Activated gamma-delta T cell treated with anti-CD3 and anti-CD28 coated beads, Interleukin-2, amount 50 U/mL, for 16 hours (primary cell): Measurements from ENCODE around the gene FAM227B.
"Not testable (repeated sequence)": the region's sequence is repeated elsewhere in the genome, so short reads cannot be mapped to it uniquely, and the experiment has no call there.

Experiments used
- DNase-seq: peaks from one replicate; pipeline ENCODE4 v3.0.0-alpha.2; 2020; ENCODE audit warnings: low read depth

FAM227B gene

DNA sequence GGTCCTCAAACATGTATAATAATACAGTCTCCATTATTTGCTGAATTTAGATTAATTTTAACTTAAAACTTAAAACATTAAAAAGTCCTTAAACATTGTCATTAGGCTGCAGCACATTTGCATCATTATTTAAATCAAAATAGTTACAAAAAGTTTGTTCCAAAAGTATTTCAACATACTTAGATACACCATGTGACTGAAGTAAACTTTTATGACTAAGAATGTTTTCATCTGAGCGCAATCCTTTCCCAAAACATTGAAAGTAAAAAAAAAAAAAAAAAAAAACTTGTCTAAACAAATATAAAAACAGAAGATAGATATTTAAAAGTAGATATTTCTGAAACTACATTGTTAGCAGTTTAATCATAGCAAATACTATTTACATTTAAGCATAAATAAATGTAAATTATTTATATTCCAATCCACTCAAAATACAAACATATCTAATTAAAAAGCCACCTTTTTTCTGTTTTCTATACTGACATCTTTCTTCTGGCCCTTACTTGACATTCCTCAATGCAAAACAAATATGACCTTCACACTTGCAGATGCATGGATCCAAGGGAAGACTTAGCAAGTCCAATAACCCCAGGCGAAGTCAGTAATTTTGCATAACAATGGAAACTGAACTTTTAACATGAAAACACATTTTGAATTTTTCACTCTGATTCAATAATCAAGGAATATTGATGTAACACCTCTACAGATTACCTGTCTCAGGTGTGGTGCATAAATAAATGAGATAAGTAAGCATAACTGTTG is 10.3 kb downstream of the FAM227B start:
- no peak for DNase-seq

DNA sequence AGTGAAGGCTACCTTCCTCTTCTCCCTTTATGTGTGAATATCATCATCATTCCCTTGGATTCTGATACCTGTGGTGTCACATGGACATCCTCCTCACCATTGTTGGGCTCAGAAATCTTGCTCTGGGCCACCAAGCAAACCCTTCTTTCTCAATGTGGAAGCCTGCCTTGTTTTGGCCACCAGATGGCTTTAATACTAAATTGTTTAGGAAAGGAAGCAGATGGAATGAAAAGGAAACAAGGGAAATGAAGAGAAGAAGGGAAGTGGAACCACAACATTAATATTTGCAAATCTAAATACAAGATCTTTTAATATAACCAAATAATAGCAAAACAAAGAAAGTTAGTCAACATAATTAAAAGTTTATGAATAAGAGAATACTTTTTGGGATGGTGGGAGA is 14.0 kb downstream of the FAM227B start:
- no peak for DNase-seq

DNA sequence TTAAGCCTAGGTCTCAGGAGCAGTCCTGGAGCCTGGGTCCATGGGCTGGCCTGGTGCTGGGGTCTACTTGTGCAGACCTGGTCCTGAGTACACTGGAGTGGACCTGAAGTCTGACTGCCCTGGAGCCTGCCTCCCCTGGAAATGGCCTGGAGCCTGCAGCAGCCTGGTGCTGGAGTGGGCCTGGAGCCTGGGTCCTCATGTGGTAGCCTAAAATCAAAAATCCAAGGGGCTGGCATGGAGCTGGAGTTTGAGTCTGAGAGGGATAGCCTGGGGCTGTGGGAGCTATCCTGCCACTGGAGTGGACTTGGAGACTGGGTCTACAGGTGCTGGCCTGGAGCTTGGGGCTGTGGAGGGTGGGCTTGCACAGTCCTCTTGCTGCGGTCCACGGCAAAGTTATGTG is 15.0 kb downstream of the FAM227B start:
- DNase-seq = no peak

DNA sequence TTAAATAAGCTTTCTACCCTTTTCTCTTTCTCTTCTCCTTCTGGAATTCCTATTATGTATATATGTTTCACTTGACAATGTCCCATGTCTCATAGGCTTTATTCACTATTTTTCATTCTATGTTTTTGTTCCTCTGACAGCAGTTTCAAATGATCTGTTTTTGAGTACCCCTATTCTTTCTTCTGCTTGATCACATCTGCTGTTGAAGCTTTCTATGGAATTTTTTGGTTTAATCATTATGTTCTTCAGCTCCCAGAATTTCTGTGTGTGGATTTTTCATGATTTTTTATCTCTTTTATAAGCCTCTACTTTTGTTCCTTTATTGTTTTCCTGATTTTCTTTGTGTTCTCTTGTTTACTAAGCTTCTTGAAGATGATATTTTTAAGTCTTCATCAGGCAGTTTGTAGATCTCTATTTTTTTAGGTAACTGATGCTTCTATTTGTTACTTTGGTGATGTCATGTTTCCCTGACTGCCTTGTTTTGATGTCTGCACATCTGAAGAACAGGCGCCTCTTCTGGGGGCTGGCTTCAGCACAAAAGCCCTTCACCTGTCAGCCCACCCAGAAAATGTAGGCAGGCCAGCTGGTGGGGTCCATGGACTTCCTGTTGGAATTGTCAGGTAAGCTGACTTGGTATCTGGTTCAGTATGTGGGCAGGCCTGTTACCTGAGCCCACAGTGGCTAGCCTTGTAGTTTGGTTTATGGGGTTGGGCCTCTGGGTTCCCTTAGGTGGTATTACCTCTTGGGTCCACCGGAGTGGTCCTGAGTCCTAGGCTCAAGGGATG is 15.8 kb downstream of the FAM227B start:
- DNase-seq = no peak

DNA sequence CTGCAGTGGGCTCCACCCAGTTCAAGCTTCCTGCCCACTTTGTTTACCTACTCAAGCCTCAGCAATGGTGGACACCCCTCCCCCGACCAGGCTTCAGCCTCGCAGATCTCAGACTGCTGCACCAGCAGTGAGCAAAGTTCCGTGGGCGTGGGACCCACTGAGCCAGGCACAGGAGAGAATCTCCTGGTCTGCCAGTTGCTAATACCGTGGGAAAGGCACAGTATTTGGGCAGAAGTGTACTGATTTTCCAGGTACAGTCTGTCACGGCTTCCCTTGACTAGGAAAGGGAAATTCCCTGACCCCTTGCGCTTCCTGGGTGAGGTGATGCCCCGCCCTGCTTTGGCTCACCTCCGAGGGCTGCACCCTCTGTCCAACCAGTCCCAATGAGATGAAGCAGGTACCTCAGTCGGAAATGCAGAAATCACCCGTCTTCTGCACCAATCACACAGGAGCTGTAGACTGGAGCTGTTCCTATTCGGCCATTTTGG is 27.7 kb downstream of the FAM227B start:
- DNase-seq = not testable (repeated sequence)

DNA sequence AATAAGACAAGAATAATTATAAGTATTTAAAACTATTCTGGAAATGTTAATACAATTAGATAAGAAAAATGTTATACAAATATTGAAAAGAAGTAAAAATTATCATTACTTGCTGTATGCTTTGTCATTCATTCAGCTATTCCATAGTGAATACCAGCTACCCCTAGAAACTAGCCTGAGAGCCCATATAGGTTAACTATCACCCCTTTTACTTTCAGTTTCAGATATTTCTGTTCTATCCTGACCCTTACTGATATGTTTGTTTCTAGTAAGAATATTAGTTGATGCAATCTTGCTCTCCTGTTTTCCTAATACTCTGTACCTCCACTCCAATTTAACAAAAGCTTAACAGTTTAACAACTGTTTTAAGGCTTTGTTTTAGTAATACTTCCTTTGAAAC is 31.6 kb downstream of the FAM227B start:
- DNase-seq = no peak

DNA sequence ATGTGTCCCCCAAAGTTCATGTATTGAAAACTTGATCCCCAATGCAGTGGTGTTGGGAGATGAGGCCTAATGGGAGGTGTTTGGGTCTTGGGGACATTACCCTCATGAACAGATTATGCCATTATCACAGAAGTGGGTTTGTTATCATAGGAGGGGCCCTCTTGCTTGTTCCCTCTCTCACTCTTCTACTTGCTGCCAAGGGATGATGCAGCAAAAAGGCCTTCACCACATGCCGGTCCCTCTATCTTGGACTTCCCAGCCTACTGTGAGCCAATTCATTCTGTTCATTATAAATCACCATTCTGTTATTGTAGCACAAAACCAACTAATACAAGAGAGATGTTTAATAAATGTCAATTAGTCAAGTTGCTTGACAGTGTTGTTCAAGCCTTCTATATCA is 47.2 kb downstream of the FAM227B start:
- no peak for DNase-seq

DNA sequence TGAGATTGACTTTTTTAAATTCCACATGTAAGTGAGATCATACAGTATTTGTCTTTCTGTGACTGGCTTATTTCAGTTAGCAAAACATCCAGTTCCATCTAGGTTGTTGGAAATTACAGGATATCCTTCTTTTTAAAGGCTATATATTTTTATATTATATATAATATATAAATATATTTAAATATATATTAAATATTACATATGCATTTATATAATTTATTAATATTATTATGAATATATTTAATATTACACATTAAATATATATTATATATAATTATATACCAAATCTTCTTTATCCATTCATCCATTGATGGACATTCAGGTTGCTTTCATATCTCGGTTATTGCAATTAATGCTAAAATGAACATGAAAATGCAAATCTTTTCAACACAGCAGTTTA is 49.9 kb downstream of the FAM227B start:
- no peak for DNase-seq

DNA sequence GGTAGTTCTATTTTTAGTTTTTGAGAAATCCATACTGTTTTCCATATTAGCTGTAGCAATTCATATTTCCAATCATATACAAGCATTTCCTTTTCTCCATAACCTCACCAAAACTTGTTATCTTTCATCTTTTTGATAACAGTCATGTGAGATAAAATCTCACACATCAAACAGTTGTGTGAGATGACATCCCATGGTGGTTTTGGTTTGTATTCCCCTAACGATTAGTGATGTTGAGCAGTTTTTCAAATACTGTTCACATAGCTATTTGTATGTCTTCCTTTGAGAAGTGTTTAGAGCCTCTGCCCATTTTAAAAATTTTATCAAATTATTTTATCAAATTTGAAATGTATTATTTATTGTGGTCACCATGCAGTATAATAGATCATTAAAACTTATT is 50.4 kb downstream of the FAM227B start:
- no peak for DNase-seq

DNA sequence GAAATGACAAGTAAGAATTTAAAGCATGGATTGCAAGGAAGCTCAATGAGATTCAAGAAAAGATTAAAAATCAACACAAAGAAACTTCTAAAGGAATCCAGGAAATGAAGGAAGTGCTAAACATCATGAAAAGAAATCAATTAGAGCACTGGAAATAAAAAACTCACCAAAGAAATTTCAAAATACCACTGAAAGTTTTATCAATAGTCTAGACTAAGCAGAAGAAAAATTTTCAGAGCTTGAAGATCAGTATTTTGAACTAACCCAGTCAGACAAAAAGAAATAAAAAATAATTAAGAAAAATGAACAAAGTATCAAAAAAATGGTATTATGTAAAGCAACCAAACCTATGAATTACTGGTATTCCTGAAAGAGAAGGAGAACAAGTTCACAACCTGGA is 60.6 kb downstream of the FAM227B start:
- no peak for DNase-seq

DNA sequence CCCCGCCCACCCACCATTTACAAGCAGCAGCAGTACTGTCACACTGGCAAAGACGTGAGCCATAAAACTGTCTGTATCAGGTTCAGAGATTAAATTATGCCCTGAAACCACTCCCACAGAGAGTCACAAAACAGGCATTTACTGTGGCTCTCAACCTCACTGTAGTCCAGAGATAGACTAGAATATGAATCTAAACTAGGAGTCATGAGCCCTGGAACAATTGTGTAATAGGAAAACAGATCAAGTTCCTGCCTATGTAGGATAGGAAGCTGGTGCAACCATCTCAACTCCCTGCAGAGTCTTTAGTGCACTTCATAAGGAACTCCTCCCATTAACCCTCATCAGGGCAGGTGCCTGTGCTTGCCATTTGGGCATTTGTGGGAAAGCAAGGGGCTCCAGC is 61.7 kb downstream of the FAM227B start:
- DNase-seq = no peak

DNA sequence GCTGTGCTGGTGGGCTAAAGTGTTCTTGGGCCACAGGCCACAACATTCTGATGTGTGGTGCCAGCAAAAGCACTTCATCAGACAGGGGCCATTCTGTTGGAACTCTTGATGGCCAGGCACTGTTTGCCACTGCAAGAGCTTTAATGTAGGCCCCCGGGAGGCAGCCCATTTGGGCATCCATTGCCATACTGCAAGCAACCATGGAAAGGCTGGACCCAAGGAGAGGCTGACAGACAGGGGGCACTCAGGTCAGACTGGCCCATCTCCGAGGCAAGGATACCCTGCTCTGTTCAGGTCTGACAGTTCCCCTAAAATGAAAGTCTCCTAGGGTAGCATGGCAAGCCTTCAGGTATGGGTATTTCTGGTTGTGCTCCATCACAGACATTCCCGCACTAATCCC is 64.2 kb downstream of the FAM227B start:
- DNase-seq = no peak

DNA sequence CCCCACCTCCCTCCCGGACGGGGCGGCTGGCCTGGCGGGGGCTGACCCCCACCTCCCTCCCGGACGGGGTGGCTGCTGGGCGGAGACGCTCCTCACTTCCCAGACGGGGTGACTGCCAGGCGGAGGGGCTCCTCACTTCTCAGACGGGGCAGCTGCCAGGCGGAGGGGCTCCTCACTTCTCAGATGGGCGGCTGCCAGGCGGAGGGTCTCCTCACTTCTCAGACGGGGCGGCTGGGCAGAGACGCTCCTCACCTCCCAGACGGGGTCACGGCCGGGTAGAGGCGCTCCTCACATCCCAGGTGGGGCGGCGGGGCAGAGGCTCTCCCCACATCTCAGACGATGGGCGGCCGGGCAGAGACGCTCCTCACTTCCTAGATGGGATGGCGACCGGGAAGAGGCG is 70.3 kb downstream of the FAM227B start:
- not testable (repeated sequence) for DNase-seq

DNA sequence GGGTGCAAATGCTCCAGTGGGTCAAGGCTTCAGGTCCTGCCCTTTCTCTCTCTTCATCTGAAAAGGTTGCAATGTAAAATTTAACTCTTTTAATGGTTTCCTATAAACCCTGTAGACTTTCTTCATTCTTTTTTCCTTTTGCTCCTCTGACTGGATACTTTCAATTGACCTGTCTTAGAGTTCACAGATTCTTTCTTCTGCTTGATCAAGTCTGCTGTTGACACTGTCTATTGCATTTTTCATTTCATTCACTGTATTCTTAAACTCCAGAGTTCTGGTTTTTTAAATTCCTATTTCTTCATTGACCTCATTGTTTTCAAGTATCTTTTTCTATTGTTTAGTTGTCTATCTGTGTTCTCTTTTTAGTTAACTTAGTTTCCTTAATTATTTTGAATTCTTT is 82.1 kb downstream of the FAM227B start:
- no peak for DNase-seq

DNA sequence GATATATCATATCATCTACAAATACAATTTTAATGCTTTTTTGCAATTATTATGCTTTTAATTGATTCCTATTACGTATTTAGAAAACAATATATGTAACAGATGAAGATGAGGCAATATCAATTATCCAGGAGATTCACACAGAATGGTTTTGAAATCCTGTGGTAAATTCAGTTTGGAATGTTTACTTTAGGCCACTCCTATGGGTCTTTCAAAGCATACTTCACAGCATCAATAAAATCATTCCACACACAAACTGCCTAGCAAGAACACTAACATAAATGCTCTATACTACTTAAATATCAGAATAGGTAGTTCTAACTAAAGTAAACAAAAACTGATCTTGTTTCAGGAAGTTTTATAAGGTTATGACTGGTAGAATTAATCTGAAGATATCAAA is 90.5 kb downstream of the FAM227B start:
- no peak for DNase-seq

DNA sequence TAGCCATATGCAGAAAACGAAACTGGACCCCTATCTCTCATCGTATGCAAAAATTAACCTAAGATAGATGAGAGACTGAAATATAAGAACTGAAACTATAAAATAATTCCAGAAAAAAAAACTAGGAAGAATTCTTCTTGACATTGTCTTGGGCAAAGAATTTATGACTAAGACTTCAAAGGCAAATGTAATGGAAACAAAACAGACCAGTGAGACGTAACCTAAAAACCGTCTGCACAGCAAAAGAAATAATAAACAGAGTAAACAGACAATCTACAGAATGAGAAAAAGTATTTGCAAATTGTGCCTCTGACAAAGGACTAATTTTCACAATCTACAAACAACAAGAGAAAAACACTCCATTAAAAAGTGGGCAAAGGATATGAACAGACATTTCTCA is 92.3 kb downstream of the FAM227B start:
- DNase-seq = no peak

DNA sequence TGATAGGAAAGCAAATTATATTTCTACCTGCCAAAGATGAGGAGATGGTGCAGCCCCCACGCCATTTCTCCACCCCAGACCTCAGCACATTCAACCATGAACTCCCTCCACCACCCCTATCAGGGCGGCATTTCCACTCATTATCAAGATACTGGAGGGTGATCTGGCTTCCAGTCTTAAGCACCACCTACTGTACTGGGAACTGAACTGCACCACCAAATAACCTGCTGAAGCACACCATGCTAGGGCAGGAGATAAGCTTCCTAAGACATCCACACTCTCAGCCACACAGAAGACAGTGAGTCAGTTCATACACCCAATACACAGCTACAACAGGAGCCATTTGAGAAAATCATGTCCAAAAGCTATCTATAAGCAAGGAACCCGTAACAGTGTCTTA is 98.8 kb downstream of the FAM227B start:
- DNase-seq = no peak

DNA sequence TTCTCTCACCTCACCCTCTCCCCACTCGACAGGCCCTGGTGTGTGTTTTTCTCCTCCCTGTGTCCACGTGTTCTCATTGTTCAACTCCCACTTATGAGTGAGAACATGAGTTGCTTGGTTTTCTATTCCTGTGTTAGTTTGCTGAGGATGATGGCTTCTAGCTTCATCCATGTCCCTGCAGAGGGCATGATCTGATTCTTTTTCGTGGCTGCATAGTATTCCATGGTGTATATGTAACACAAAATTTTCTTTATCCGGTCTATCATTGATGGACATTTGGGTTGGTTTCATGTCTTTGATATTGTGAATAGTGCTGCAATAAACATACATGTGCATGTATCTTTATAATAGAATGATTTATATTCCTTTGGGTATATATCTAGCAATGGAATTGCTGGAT is 107.9 kb downstream of the FAM227B start:
- not testable (repeated sequence) for DNase-seq

DNA sequence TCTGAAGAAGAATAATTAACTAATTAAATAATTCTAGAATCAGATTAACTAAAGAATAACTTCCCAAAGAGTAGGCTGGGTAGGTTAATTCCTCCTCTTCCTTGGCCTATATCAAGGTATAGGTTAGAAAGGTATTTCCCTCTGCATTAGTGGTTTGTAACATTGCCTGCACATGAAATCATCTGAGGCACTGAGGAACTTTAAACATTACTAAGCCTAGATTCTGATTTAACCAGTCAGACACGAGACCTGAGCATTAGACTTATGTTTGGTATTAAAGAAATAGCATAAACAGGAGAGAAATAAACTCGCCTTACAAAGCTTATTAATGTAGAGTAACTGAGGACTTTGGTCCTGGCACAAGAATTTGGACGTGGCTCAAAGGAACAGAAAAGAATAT is 113.4 kb downstream of the FAM227B start:
- no peak for DNase-seq

DNA sequence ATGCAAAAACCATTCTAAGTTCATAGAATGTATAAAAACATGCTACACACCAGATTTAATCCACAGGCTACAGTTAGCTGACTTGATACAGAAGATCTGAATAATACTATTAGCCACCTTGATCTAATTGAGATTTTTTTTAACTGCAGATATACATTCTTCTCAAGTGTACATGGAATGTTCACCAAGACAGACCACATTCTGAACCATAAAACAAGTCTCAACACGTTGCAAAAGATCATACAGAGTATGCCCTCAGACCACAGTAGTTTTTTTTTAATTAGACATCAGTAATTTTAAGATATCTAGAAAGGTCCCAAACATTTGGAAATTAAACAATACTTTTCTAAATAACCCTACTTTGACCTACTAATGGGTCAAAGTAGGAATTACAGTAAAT is 114.3 kb downstream of the FAM227B start:
- DNase-seq = no peak

DNA sequence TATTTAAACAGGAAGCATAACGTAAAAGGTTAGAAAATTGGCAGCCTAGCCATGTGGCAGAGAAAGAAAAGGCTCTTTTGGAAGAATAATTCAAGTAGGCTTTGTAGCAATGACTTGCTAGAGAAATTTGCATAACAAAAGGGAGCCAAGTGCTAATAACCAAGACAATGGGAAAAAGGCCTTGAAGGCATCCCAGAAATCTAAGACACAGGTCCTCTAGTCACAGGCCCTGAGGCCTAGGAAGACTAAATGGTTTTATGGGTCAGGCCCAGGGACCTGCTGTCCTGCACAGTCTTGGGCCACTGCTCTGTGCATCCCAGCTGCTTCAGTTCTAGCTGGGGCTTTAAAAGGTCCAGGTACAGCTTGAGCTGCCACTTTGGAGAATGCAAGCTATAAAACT is 119.0 kb downstream of the FAM227B start:
- no peak for DNase-seq

DNA sequence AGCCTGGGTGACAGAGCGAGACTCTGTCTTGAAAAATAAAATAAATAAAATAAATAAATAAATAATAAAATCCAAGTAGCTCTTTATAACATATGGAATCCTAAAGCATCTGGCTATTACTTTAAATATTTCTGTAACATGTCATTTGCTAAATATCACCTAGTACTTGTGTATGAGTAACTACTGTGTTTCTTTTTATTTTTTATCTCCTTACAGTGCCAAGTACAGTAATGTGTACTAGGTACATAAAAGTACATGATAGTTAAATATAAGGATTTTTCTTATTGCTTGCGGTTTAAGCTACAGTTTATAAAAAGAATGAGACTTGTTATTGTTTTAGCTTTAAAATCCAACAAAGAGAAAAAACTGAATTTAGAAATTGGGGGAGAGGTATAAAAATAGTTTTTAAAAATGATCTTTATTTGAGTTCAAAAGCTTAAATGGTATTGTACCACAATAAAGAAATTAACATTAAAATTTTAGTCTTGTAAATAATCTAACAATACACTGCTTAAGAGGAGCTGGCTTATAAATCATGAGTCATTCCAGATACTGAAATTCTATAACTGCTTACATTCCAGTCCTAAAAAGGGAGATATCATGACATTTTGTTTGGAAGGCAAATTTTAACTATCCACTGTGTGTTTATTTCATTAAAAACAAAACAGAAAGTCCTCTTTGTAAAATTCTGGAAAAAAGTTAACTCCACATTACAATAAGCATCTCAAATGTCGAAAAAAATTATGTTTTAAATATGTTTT is 124.4 kb downstream of the FAM227B start:
- no peak for DNase-seq

DNA sequence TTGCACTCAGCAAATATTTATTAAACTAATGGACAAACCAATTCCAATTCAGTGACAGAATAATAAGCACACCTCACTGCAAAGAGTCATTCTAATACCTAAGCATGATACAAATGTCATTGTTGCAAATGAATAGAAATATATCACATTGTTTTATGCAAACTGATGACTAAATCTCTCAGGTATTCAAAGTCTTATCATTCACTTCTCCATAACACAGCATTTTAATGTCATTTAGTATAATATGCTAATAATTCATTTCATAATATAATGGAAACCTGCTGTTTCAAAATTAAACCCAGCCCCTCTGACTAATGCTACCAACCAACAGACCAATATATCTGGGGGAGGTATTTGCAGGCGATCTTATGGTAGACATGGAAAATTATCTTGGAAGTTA is 125.8 kb downstream of the FAM227B start:
- DNase-seq = no peak
